NCI-H345 treated with DMSO at 0.1 percent for 48 hours (cell line): ENCODE results near the gene KRTAP4-5.
"Not testable (repeated sequence)": the region's sequence is repeated elsewhere in the genome, so short reads cannot be mapped to it uniquely, and the experiment has no call there.

ENCODE experiments used
- DNase-seq: peaks from one replicate; lab custom pipeline; 2025; ENCODE audit not compliant: unreplicated experiment; lab: John Stamatoyannopoulos, UW

KRTAP4-5 gene

GRCh38 chr17:41111151-41111885 is 38.3 kb downstream of the KRTAP4-5 start:
- no peak for DNase-seq

GRCh38 chr17:41108728-41109386 is 40.8 kb downstream of the KRTAP4-5 start:
- not testable (repeated sequence) for DNase-seq

GRCh38 chr17:41107941-41108450 is 41.6 kb downstream of the KRTAP4-5 start:
- DNase-seq: no peak

- not testable (repeated sequence) for DNase-seq
Observed at GRCh38 chr17:41105347-41105746, 44.3 kb downstream of the KRTAP4-5 start, which contains the start of gene KRTAP4-9. TSS of gene KRTAP4-9 (plus strand) at chr17:41105389. CDS start at chr17:41105389, 0 bp downstream.

GRCh38 chr17:41104386-41105038 is 45.1 kb downstream of the KRTAP4-5 start:
- not testable (repeated sequence) for DNase-seq

- no peak for DNase-seq
Observed at GRCh38 chr17:41103896-41104295, 45.7 kb downstream of the KRTAP4-5 start.

GRCh38 chr17:41101586-41102259 is 47.9 kb downstream of the KRTAP4-5 start, which contains the start of gene KRTAP4-16:
TSS of gene KRTAP4-16 (minus strand) at chr17:41102209. CDS start at chr17:41102209, 0 bp downstream.
- no peak for DNase-seq

GRCh38 chr17:41099682-41100480 is 49.7 kb downstream of the KRTAP4-5 start:
- DNase-seq: not testable (repeated sequence)
